HG03045 (cell line): ENCODE data around the gene SPRR2D.
"Not testable (repeated sequence)": the region's sequence is repeated elsewhere in the genome, so short reads cannot be mapped to it uniquely, and the experiment has no call there.

ENCODE experiments used
- ATAC-seq: cut with Tn5 transposase; IDR thresholded peaks from one replicate; pipeline ENCODE4 v1.9.1; 2021; ENCODE audit warnings: mild to moderate bottlenecking, moderate library complexity; ENCODE audit not compliant: unreplicated experiment

Gene SPRR2D

GRCh38 chr1:153021829-153022228, 19.1 kb downstream of the SPRR2D start:
- ATAC-seq, result not testable (repeated sequence)

- not testable (repeated sequence) for ATAC-seq
These were observed 29.6 kb downstream of the SPRR2D start for GRCh38 chr1:153011235-153011758.

- no peak for ATAC-seq
These were observed 39.5 kb downstream of the SPRR2D start, which contains the start of gene SPRR3 for GRCh38 chr1:153001382-153001781. Gene SPRR3 (plus strand): TSS chr1:153001749. CDS start chr1:153003021, 1,272 bp downstream.

GRCh38 chr1:153000294-153000693, 40.6 kb downstream of the SPRR2D start:
- ATAC-seq, result no peak

- ATAC-seq, result no peak
These were observed 41.1 kb downstream of the SPRR2D start for GRCh38 chr1:152999818-153000217.

GRCh38 chr1:152998476-152998875, 42.4 kb downstream of the SPRR2D start:
- no peak for ATAC-seq

GRCh38 chr1:152997901-152998300, 43.0 kb downstream of the SPRR2D start:
- no peak for ATAC-seq

GRCh38 chr1:152996633-152997400, 44.1 kb downstream of the SPRR2D start:
- ATAC-seq, result no peak

GRCh38 chr1:152995842-152996241, 45.1 kb downstream of the SPRR2D start:
- no peak for ATAC-seq

GRCh38 chr1:152993186-152993585, 47.7 kb downstream of the SPRR2D start:
- no peak for ATAC-seq
